NCI-H2171 treated with DMSO at 0.1 percent for 48 hours (cell line): ENCODE data around the gene DCBLD1.

Source experiments
- DNase-seq: peaks from one replicate; lab custom pipeline; 2025; lab: John Stamatoyannopoulos, UW

The DCBLD1 gene

DNA sequence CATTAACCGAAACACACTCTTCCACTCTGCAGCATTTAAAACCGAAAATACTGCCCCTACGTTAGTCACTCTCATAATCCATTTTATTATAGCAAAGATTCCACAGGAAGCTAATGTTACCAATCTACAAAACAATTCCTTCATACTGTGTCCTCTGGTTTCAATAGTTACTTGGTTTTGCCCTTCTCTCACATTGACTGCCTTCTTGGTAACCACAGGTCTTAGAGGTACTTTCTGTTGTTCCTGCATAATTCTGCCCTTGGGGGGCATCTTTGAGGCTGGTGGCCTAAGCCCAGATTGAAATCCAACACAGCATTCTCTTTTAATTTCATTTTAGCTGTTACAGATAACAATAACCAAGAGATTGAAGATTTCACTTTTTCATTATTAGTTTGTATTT lies 9.8 kb upstream of the DCBLD1 start:
- no peak for DNase-seq

- no peak for DNase-seq
These were observed 9.1 kb upstream of the DCBLD1 start for GRCh38 chr6:117473401-117473800.

- peak; percentile 32 for DNase-seq
These were observed 4.3 kb upstream of the DCBLD1 start for GRCh38 chr6:117477988-117478852.

DNA sequence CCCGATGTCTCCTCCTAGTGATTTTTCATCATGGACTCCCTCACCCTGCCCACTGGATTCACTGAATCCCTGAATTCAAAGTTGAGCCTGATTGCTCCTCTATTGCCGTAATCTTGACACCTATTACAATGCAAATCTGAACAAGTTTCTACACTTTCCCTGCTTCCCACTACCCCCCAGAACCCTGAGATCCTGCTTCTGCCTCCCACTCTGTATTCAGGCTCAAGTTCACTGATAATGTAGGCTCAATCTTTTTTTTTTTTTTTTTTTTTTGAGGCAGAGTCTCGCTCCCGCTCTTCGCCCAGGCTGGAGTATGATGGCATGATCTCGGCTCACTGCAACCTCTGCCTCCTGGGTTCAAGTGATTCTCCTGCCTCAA lies 3.6 kb upstream of the DCBLD1 start:
- DNase-seq = no peak

- no peak for DNase-seq
These were observed 1.8 kb upstream of the DCBLD1 start for GRCh38 chr6:117480651-117481050.

DNA sequence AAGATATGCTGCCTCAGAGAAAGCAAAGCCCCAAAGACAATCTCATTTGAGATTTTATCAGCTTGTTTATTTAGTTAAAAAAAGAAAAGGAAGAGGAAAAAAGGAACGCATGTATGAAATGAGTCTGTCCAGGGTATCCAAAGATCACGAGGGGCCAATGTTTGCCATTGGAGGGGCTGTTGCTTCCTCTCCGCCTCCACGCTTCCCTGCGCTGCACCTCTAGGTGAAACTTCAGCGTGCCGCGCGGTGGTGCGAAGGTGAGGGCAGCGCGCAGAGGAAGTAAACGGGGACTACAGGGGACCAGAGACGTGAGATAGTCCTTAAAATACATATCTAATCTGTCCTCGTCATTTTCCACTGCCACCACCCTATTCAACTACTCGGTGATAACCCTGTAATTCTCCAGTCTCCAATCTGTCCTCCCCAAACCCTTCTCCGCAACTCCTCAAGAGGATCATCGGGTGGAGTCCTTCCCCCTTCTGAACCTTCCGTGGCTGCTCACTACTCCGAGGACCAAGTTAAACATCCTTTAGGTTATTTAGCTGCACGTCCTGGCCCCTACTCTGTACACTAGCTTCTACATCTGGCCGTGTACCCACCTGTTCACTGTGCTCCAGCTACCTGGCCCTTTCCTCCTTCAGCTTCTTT lies 1.1 kb upstream of the DCBLD1 start:
- no peak for DNase-seq

DNA sequence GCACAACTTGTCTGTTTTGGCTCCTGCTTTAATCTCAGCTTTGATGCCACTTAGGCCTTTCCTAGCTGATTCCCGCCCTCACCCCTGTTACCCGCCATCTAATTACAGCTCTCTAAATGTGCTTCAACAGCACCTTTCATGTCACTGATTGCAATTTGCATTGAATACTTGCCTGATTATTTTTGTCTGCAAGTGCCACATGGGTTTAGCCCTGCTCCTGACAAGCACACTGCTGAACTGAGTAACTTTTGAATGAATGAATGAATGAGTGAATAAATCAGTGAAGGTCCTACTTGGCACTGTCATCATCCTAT lies 591 bp upstream of the DCBLD1 start:
- DNase-seq = no peak

- peak; percentile 61 for DNase-seq
These were observed 650 bp downstream of the DCBLD1 start for GRCh38 chr6:117483004-117483644.

- peak; percentile 69 for DNase-seq
These were observed 1.2 kb downstream of the DCBLD1 start for GRCh38 chr6:117483645-117484016.

DNA sequence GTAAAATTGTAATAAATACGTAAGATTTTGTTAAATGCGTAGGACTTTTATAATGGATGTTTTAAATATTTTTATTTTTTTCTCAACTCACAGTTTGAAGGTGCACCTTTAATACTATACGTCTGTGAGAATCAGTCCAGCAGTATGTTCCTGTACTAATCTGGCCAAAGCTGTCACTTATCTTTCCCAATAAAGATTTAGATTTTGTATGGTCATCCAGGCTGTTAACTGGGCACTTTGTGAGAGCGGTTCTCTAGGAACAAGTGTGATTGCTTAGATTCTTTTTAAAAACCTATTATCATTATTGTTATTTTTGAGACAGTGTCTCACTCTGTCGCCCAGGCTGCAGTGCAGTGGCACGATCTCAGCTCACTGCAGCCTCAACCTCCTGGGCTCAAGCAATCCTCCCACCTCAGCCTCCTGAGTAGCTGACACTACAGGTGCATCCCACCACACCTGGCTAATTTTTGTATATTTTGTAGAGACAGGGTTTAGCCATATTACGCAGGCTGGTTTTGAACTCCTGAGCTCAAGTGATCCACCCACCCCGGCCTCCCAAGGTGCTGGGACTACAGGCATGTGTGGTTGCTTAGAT lies 1.7 kb downstream of the DCBLD1 start:
- no peak for DNase-seq

DNA sequence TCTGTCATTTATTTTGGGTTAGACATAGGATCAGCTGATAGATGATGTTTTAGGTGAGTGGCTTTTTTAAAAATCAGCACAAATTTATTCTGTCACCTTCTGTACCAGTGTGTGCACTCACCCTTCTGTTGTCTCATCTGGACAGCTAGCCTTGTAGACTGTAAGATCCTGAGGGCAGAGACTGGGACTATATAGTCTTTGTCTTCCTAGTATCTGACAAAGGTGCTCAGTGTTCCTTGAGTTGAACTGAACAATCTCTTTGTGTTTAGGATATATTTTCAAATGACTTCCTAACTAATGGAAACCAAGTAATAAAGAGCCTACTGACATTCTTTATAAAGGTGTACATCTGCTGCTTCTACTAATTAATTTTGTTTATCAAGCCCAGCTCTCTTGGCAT lies 3.0 kb downstream of the DCBLD1 start:
- DNase-seq = no peak

DNA sequence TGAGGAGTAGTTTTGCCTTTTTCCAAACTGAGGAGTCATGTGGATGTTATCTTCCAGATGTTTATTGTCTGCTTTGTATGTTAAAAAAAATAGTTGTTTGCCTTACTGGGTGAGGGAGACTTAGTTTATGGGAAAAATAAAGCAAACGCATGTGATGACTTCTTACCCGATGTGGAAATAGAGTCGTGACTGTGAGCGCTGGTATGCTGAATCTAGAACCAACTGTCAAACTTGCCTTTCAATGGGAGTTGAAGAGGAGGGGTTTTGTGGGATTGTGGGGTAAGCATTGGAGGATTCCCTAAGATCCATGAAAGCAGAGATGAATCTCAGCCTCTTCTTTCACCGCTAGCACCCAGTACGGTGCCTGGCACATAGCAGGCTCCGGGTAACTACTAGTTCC lies 5.3 kb downstream of the DCBLD1 start:
- DNase-seq = no peak

DNA sequence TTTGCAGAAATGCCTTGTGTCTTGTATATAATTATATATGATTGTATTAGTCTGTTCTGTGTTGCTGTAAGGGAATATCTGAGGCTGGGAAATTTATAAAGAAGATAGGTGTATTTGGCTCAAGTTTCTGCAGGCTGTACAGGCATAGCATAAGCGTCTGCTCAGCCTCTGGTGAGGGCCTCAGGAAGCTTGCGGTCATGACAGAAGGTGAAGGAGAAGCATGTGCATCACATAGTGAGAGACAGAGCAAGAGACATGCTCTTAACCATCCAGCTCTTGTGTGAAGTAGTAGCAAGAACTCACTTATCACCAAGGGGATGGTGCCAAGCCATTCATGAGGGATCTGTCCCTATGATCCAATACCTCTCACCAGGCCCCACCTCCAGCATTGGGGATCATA lies 6.5 kb downstream of the DCBLD1 start:
- DNase-seq = no peak

GRCh38 chr6:117491916-117492315 lies 9.4 kb downstream of the DCBLD1 start:
- no peak for DNase-seq

DNA sequence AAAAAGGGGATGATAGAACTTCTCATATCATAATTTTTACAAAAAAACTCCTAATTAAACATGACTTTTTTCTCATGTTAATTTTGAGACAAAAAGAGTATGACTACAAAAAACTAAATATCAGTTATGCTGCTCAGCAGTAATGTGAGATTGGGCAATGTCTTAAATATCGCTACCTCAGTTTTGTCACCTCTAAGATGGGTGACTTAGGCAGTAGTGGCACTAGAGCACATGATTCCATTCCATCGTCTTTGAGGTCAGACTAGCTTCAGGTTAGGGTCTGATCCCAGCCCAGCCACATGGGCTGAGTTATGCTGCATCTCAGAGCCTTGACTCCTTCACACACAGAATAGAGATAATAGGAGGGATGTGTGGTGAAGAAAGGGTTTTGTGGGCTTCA lies 11.0 kb downstream of the DCBLD1 start:
- DNase-seq = no peak

DNA sequence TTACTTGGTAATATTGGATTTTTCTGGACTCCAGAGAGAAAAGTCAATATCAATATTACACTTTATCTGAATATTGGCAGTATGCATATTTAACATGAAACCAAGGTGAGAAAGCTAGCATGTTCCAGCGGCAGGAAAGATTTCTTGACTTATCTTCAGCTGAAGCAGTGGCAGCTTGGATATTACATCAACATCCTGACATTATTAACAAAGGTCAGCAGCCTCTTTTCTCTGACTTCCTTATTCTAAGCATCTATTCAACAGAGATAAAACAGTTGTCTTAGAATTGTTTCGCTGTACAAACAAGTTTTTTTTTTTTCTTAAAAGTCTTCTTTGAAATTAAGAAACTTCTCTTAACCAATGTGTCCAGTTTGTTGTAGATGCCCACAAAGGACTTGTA lies 11.8 kb downstream of the DCBLD1 start:
- no peak for DNase-seq

DNA sequence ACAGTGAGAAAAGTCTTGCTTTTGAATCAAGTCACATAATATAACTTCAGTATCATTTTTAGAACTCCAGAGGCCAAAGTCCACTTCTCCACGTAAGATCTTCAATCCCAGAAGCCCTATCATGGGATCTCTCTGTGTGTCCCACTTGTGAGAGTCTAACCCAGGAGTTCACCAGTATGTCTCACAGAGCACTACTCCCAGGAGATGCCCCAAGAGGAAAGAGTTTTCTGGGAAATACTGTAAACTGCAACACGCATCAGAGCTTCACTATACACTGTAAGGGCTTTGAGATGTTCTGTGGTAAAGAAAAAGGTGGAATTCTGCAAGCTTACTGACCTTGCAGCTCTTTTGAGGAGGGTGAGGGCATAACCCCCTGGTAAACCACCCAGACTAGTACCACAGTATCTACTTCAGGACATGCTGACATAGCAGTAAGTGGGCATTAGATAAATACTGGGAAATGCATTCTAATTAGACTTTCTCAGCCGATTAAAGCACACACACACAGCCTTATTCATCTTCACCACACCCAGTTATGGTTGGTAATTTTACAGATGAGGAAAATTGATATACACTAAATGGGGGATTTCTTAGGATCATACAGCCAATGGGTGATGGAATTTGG lies 12.3 kb downstream of the DCBLD1 start:
- DNase-seq = no peak

GRCh38 chr6:117495425-117495824 lies 13.0 kb downstream of the DCBLD1 start:
- DNase-seq = no peak

GRCh38 chr6:117495869-117496268 lies 13.4 kb downstream of the DCBLD1 start:
- no peak for DNase-seq

DNA sequence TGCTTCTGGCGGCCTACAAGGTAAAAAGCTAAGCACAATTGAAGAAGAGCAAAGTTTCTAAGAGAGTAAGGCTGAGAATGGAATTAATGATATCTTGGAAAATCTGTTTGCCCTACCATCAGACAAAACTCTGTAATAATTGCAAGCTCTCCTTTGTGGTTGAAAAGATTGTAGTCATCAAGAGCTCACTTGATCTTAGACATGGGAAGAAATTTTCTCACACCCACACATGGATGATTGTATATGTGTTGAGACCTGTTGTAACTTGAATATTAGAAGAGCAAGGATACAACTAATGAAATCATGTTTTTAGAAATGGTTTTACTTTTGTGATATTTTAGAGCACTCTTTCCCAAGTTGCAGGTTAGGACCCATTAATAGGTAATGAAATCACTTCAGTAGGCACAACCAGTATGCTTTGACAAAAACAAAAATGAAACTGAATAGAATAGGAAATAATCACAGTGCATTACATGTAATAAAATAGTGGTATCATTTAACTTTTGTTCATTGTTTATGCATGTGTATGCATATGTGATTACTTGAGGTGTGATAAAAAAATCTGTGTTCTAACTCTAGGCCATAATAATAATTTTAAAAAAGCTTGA lies 14.0 kb downstream of the DCBLD1 start:
- no peak for DNase-seq

GRCh38 chr6:117497237-117497636 lies 14.8 kb downstream of the DCBLD1 start:
- DNase-seq = no peak

DNA sequence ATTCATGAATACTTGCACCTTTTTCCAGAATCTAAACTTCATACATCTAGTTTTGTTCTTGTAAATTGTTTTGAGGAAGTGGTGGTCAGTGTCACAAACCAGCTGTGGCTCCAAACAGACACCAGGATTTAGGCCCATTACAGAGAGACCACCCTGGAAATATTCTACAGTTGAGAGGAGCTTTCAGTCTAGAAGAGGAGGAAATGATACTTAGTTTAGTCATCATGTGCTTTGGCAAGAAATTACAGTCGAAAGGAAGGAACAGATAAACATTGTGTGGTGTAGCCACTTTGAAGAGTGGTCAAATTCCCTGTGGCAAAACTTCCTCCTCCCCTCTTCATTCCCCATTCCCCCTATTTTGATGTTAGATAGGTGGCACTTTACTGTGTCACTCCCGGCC lies 15.7 kb downstream of the DCBLD1 start:
- DNase-seq = no peak
